H1 (cell line): ENCODE results near the gene PSAP. TPM values are rescaled to one million over a fixed set of nuclear protein-coding genes. Genes with fewer than 3 reads are reported as not detected.

ENCODE experiments used
- CTCF ChIA-PET: fragments of 300-600 bp; sonication (Branson Sonifier 250); formaldehyde crosslinking; loops from one replicate; lab custom pipeline; 2021; ENCODE audit not compliant: partially characterized antibody; lab: Charles Lee
- POLR2A ChIA-PET: fragments of 300-600 bp; sonication (Branson Sonifier 250); formaldehyde crosslinking; loops from one replicate; lab custom pipeline; 2021; ENCODE audit warnings: inconsistent platforms; ENCODE audit not compliant: partially characterized antibody; lab: Charles Lee
- DNase-seq, 2 experiments: peaks; one replicate each; pipeline versions ENCODE4 v3.0.0 to v3.0.0-alpha.2; 2010 to 2022; ENCODE audit warnings: low spot score in 2 of 2, low read depth in 1 of 2, mixed read lengths in 1 of 2
- FAIRE-seq: peaks from 2 replicates; lab custom pipeline; 2011; peaks lifted over from hg19 to GRCh38; lab: Jason Lieb, UNC
- H2AFZ ChIP-seq: 2 replicates; pipeline ENCODE4 v1.8.1; 2012; ENCODE audit warnings: low read length, inconsistent platforms
- H2AK5ac ChIP-seq: 2 replicates; pipeline ENCODE4 v1.6.1; 2013; ENCODE audit warnings: low read depth, low read length
- H2BK120ac ChIP-seq: replicated peaks from 2 replicates; pipeline ENCODE3; 2013; ENCODE audit warnings: low read depth, low read length, inconsistent platforms
- H2BK12ac ChIP-seq: 2 replicates; pipeline ENCODE4 v1.6.1; 2013; ENCODE audit warnings: low read depth, low read length
- H2BK15ac ChIP-seq: 2 replicates; pipeline ENCODE4 v1.6.1; 2013; ENCODE audit warnings: low read length
- H2BK20ac ChIP-seq: 2 replicates; pipeline ENCODE4 v1.6.1; 2013; ENCODE audit warnings: low read length
- H2BK5ac ChIP-seq: 2 replicates; pipeline ENCODE4 v1.6.1; 2013; ENCODE audit warnings: low read depth, low read length
- H3K14ac ChIP-seq: 2 replicates; pipeline ENCODE4 v1.6.1; 2013; ENCODE audit warnings: inconsistent platforms; ENCODE audit not compliant: insufficient read length
- H3K18ac ChIP-seq: 2 replicates; pipeline ENCODE4 v1.6.1; 2013; ENCODE audit warnings: low read length; ENCODE audit errors: extremely low read depth
- H3K23ac ChIP-seq: 2 replicates; pipeline ENCODE4 v1.6.1; 2013; ENCODE audit warnings: inconsistent platforms; ENCODE audit not compliant: insufficient read length
- H3K23me2 ChIP-seq: 2 replicates; pipeline ENCODE4 v1.6.1; 2013; ENCODE audit warnings: low read depth, low read length
- H3K27ac ChIP-seq: 2 replicates; pipeline ENCODE4 v1.6.1; 2011; ENCODE audit warnings: low read depth, low read length, inconsistent platforms
- H3K27me3 ChIP-seq, 4 experiments: replicated peaks in 1 of 4; 1 replicate in 1 of 4; 2 replicates in 3 of 4; pipeline versions ENCODE4 v1.6.1 to v1.8.1; 2011 to 2013; ENCODE audit warnings: low read length in 3 of 4, mild to moderate bottlenecking in 3 of 4, inconsistent platforms in 2 of 4, mixed read lengths in 2 of 4, moderate library complexity in 1 of 4; ENCODE audit not compliant: control insufficient read depth in 3 of 4, insufficient read depth in 3 of 4; ENCODE audit errors: extremely low read depth in 1 of 4
- H3K36me3 ChIP-seq, 4 experiments: 2 replicates each; pipeline versions ENCODE4 v1.6.1 to v1.8.1; 2011 to 2013; ENCODE audit warnings: mild to moderate bottlenecking in 4 of 4, low read length in 3 of 4, moderate library complexity in 2 of 4, control low read depth in 1 of 4, inconsistent platforms in 1 of 4; ENCODE audit not compliant: insufficient read depth in 4 of 4, control insufficient read depth in 2 of 4
- H3K4ac ChIP-seq: replicated peaks from 2 replicates; pipeline ENCODE3; 2013; ENCODE audit warnings: low read length, low read depth, mixed read lengths, inconsistent platforms; ENCODE audit not compliant: insufficient read length
- H3K4me1 ChIP-seq, 4 experiments: replicated peaks in 1 of 4; 1 replicate in 1 of 4; 2 replicates in 3 of 4; pipeline versions ENCODE4 v1.6.1 to v1.8.1; 2011 to 2013; ENCODE audit warnings: low read length in 3 of 4, inconsistent platforms in 2 of 4, mixed read lengths in 1 of 4; ENCODE audit not compliant: insufficient read depth in 4 of 4, control insufficient read depth in 3 of 4
- H3K4me2 ChIP-seq, 2 experiments: 2 replicates each; pipeline versions ENCODE4 v1.6.1 to v1.8.1; 2011 to 2013; ENCODE audit warnings: low read depth in 2 of 2, low read length in 2 of 2, control low read depth in 1 of 2, inconsistent platforms in 1 of 2, mild to moderate bottlenecking in 1 of 2; ENCODE audit not compliant: insufficient read depth in 1 of 2
- H3K4me3 ChIP-seq, 4 experiments: fragments of 200-600, 300-600 bp in 1 of 4; sonication (generic), shearing (Covaris generic), sonication (Bioruptor Twin) in 1 of 4; 2 replicates each; pipeline versions ENCODE4 v1.5.1 to v1.8.1; 2011 to 2016; ENCODE audit warnings: low read length in 4 of 4, low read depth in 3 of 4, control low read depth in 2 of 4, inconsistent platforms in 2 of 4, mild to moderate bottlenecking in 2 of 4, mixed read lengths in 1 of 4, moderate library complexity in 1 of 4; ENCODE audit not compliant: insufficient read depth in 2 of 4; ENCODE audit errors: extremely low read depth in 1 of 4
- H3K56ac ChIP-seq: replicated peaks from 2 replicates; pipeline ENCODE3; 2013; ENCODE audit warnings: low read depth, mild to moderate bottlenecking, mixed read lengths, low read length, inconsistent platforms; ENCODE audit not compliant: insufficient read length
- H3K79me1 ChIP-seq: 2 replicates; pipeline ENCODE4 v1.6.1; 2013; ENCODE audit warnings: low read depth, low read length, control low read depth
- H3K79me2 ChIP-seq, 2 experiments: 2 replicates each; pipeline versions ENCODE4 v1.6.1 to v1.8.1; 2012 to 2013; ENCODE audit warnings: low read length in 2 of 2, mild to moderate bottlenecking in 2 of 2, inconsistent platforms in 1 of 2; ENCODE audit not compliant: insufficient read depth in 2 of 2, control insufficient read depth in 1 of 2
- H3K9ac ChIP-seq, 4 experiments: replicated peaks in 1 of 4; 1 replicate in 1 of 4; 2 replicates in 3 of 4; pipeline versions ENCODE4 v1.6.1 to v1.8.1; 2011 to 2013; ENCODE audit warnings: low read depth in 3 of 4, low read length in 3 of 4, control low read depth in 2 of 4, mild to moderate bottlenecking in 2 of 4, moderate library complexity in 2 of 4, inconsistent platforms in 1 of 4; ENCODE audit errors: extremely low read depth in 1 of 4
- H3K9me3 ChIP-seq, 2 experiments: 2 replicates each; pipeline versions ENCODE4 v1.6.1 to v1.8.1; 2012 to 2013; ENCODE audit warnings: mild to moderate bottlenecking in 2 of 2, moderate library complexity in 2 of 2, control low read depth in 1 of 2, inconsistent platforms in 1 of 2, low read depth in 1 of 2, low read length in 1 of 2, mixed read lengths in 1 of 2; ENCODE audit not compliant: insufficient read depth in 2 of 2
- H4K20me1 ChIP-seq, 2 experiments: replicated peaks in 1 of 2; 2 replicates each; pipeline versions ENCODE3 to v1.8.1; 2011 to 2013; ENCODE audit warnings: inconsistent platforms in 2 of 2, low read length in 2 of 2, mild to moderate bottlenecking in 1 of 2; ENCODE audit not compliant: insufficient read depth in 2 of 2, control insufficient read depth in 1 of 2
- H4K5ac ChIP-seq: 2 replicates; pipeline ENCODE4 v1.6.1; 2013; ENCODE audit warnings: low read length, low read depth, mixed read lengths, inconsistent platforms; ENCODE audit not compliant: insufficient read length
- H4K8ac ChIP-seq: 2 replicates; pipeline ENCODE4 v1.8.0; 2013; ENCODE audit warnings: mild to moderate bottlenecking, moderate library complexity, low read length, inconsistent platforms; ENCODE audit not compliant: insufficient read depth; ENCODE audit errors: extremely low read depth
- H4K91ac ChIP-seq: replicated peaks from 2 replicates; pipeline ENCODE3; 2013; ENCODE audit warnings: low read length, mixed read lengths, inconsistent platforms; ENCODE audit not compliant: insufficient read length
- CTBP2 ChIP-seq: IDR thresholded peaks from 2 replicates; pipeline ENCODE4 v1.7.0; 2011; ENCODE audit warnings: borderline replicate concordance, mild to moderate bottlenecking, moderate library complexity, mixed read lengths, low read length; ENCODE audit not compliant: insufficient read depth, insufficient read length
- KDM1A ChIP-seq: fragments of 200-600, 300-600 bp; sonication (generic); IDR thresholded peaks from 2 replicates; pipeline ENCODE4 v1.7.1; 2016; ENCODE audit warnings: mild to moderate bottlenecking, low read length, borderline replicate concordance
- POLR2A ChIP-seq, 2 experiments: IDR thresholded peaks; 1 replicate in 1 of 2; 2 replicates in 1 of 2; pipeline ENCODE4 v1.6.1; 2011; ENCODE audit warnings: low read depth in 2 of 2, low read length in 2 of 2, mild to moderate bottlenecking in 2 of 2; ENCODE audit errors: control extremely low read depth in 1 of 2
- WGBS, 2 experiments: shearing (Covaris generic) in 1 of 2; methylation state at CpG; one replicate each; pipeline versions ENCODE4 v1.1.6 to v1.1.7; 2013 to 2015; ENCODE audit warnings: low lambda C conversion rate in 2 of 2, mixed read lengths in 2 of 2, inconsistent platforms in 1 of 2, low coverage in 1 of 2, missing lambda C conversion rate in 1 of 2; ENCODE audit not compliant: insufficient replicate concordance in 2 of 2, insufficient coverage in 1 of 2, insufficient read length in 1 of 2; ENCODE audit errors: extremely low coverage in 1 of 2, missing lambda C conversion rate in 1 of 2; 5-methylcytosine and 5-hydroxymethylcytosine counted together
- polyA plus RNA-seq, 7 experiments: library from polyadenylated mRNA; depleted of rRNA in 3 of 7; stranded (reverse) in 5 of 7; unstranded in 2 of 7; fragments of >200 nt in 5 of 7; fragments of 200-250 nt in 2 of 7; gene quantifications; 1 replicate in 5 of 7; 2 replicates in 1 of 7; 4 replicates in 1 of 7; pipeline versions ENCODE4 v1.2.1 to v1.2.3, GENCODE V29; 2011 to 2013; ENCODE audit warnings: missing spikeins in 2 of 7, mixed read lengths in 2 of 7
- total RNA-seq: library from RNA; stranded (reverse); fragmentation: NEBNext Ultra II Directional; extraction: Animal tissue kit (Norgen Biotek cat#: 25700); gene quantifications from 2 replicates; pipeline ENCODE4 v1.2.1, GENCODE V29; 2021

Gene PSAP
- total and polyA plus RNA-seq, 2 of the 8 experiments (the other 6 are each of a cell fraction or from before 2014, with no cell fraction given): 386 to 504 TPM

GRCh38 chr10:71782221-71782916, 68.7 kb downstream of the PSAP start:
- H2BK15ac ChIP-seq: no peak overlapping the region
- H3K4ac ChIP-seq: no peak overlapping the region
- H3K4me1 ChIP-seq: peaks cover 0 to 6% (median 2%) of the 10 kb centered on the region in 4 experiments; a peak in 4 of 7 replicates
- 84% methylated on average over 6 of the region's 6 CpGs; no CpG with 5 or more reads in 1 of the 2 experiments for WGBS, 2 experiments
- no peak overlapping the region for H2BK12ac ChIP-seq
- no peak overlapping the region for H3K23ac ChIP-seq
- CTCF ChIA-PET: interaction anchor here (0.8 to 2.7 kb wide), 21 partner anchors 9 to 538 kb away, joined by 3 to 28 read pairs (median 3); partner anchors contain the start of gene VSIR
- 0 out of 2 replicates have a peak overlapping the region, but pooled peaks have one; percentile 2 for H3K18ac ChIP-seq
- no peak overlapping the region for H4K8ac ChIP-seq
- H3K36me3 ChIP-seq: no peaks in the 10 kb centered on the region
- H3K4me2 ChIP-seq: no peak overlapping the region
- POLR2A ChIA-PET: no interaction called here
- no peak overlapping the region for H2BK120ac ChIP-seq
- no peak overlapping the region for H2BK5ac ChIP-seq
- 0 out of 4 replicates have a peak, but pooled peaks cover 0 to 2% of the 10 kb centered on the region in 2 experiments for H3K9me3 ChIP-seq
- no peaks in the 10 kb centered on the region for H3K23me2 ChIP-seq
- no peaks in the 10 kb centered on the region for H4K20me1 ChIP-seq
- H3K27ac ChIP-seq: no peak overlapping the region
- no peak overlapping the region for H3K56ac ChIP-seq
- peak overlapping the region; percentile 76; the same call in 1 of the 2 replicates for H2AFZ ChIP-seq
- H3K4me3 ChIP-seq: no peak overlapping the region
- no peaks in the 10 kb centered on the region for H3K79me2 ChIP-seq
- no peak overlapping the region for H3K14ac ChIP-seq
- H3K79me1 ChIP-seq: no peaks in the 10 kb centered on the region; the same call in 1 of the 2 replicates
- no peaks in the 10 kb centered on the region for H3K27me3 ChIP-seq
- H4K5ac ChIP-seq: no peak overlapping the region
- TF ChIP-seq POLR2A (IDR thresholded peaks at IDR 0.05; ENCODE audit: control extremely low read depth in 1 of 2, low read depth in 2 of 2, low read length in 2 of 2) (no peak), CTBP2 (no peak), KDM1A (peak; percentile 60; the same call in 1 of the 2 replicates)
- H2BK20ac ChIP-seq: no peak overlapping the region
- no peak overlapping the region for H4K91ac ChIP-seq
- FAIRE-seq (no peak), DNase-seq (no peak)
- no peak overlapping the region for H2AK5ac ChIP-seq
- H3K9ac ChIP-seq: no peak overlapping the region
